Measurements from ENCODE around the gene TBCB.
"Not testable (repeated sequence)": the region's sequence is repeated elsewhere in the genome, so short reads cannot be mapped to it uniquely, and the experiment has no call there.

TBCB gene

DNA sequence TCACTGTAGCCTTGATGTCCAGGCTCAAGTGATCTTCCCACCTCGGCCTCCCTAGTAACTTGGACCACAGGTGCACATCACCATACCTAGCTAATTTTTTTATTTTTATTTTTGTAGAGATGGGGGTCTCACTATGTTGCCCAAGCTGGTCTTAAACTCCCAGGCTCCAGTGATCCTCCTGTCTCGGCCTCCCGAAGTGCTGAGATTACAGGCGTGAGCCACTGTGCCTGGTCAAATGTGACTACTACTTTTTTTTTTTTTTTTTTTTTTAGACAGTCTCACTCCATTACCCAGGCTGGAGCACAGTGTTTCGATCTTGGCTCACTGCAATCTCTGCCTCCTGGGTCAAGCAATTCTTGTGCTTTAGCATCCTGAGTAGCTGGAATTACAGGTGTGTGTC lies 57.6 kb downstream of the TBCB start:
- ChIA-PET CTCF (no interaction called here), POLR2A (interaction anchor here (3.0 kb wide), 1 partner anchor 45 kb away, joined by 12 read pairs; no protein-coding TSS in a partner anchor)
- no peak for DNase-seq (ENCODE audit: extremely low spot score)
- TF ChIP-seq L3MBTL2 (conservative IDR thresholded peaks at IDR 0.05) = no peak
- no peak for TF ChIP-seq ARNT (IDR thresholded peaks at IDR 0.05)
- no peak for TF ChIP-seq FOXK2 (IDR thresholded peaks at IDR 0.05)
- no peak for TF ChIP-seq NFRKB (IDR thresholded peaks at IDR 0.05)
- no peak for TF ChIP-seq FOXM1 (IDR thresholded peaks at IDR 0.05; ENCODE audit: borderline replicate concordance)
- no peak for TF ChIP-seq CTBP1 (IDR thresholded peaks at IDR 0.05; ENCODE audit: borderline replicate concordance)
- TF ChIP-seq SUZ12 (IDR thresholded peaks at IDR 0.05) = no peak
- TF ChIP-seq ELF4 (IDR thresholded peaks at IDR 0.05) = no peak
- TF ChIP-seq TARDBP (IDR thresholded peaks at IDR 0.05) = no peak

DNA sequence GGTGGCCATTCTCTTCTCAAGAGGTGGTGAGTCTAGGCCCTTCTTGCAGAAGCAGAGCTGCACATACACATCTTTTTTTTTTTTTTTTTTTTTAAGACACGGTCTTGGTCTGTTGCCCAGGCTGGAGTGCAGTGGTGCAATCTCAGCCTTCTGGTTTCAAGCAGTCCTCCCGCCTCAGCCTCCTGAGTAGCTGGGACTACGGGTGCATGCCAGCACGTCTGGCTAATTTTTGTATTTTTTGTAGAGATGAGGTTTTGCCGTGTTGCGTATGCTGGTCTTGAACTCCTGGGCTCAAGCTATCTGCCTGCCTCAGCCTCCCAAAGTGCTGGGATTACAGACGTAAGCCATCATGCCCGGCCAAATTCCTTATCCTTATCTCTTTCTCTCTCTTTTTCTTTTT lies 58.6 kb downstream of the TBCB start:
- CTCF ChIA-PET; DNase-seq (ENCODE audit: extremely low spot score): not testable (repeated sequence)
- POLR2A ChIA-PET = interaction anchor here (3.0 kb wide), 1 partner anchor 46 kb away, joined by 12 read pairs; no protein-coding TSS in a partner anchor
